ENCODE results near the gene PHF19.

DNA sequence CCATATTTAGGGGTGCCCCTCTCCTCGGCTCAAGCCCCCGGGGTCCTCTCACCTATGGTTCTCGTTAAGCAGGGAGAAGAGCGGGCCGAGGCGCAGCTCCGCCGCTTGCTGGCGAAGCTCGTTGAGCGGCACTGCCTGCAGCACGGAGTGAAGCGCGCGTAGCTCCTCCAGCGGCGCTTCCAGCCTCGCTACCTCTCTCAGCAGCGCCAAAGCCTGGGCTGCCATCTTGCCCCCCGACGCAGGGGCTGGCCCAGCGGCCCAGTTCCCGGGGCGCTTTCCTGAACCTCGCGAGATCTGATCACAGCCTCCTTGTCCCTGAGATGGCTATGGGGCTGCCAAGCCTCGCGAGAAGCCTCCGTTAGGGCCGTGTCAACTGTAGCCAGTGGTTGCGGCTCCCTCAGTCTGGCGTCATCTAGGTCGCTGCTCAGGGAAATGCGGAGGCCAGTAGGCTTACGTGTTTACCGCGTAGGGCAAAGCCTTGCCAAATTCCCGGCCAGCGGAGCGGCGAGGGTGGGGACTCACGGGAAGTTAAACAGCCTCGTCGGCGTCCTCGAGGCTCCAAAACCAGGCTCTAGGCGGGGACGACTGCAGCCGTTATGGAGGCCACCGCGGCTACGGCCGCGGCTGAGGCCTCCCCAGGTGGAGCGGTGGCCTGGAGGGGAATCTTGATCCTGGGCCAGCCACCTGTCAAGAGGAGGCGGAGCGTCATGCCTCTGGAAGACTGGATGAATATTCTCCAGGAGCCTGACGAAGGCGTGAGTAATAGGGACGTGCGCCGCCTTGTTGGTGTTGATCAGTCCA, 34.1 kb downstream of the PHF19 start, which contains the start of gene PSMD5:
- TF ChIP-seq, protein P1, sequence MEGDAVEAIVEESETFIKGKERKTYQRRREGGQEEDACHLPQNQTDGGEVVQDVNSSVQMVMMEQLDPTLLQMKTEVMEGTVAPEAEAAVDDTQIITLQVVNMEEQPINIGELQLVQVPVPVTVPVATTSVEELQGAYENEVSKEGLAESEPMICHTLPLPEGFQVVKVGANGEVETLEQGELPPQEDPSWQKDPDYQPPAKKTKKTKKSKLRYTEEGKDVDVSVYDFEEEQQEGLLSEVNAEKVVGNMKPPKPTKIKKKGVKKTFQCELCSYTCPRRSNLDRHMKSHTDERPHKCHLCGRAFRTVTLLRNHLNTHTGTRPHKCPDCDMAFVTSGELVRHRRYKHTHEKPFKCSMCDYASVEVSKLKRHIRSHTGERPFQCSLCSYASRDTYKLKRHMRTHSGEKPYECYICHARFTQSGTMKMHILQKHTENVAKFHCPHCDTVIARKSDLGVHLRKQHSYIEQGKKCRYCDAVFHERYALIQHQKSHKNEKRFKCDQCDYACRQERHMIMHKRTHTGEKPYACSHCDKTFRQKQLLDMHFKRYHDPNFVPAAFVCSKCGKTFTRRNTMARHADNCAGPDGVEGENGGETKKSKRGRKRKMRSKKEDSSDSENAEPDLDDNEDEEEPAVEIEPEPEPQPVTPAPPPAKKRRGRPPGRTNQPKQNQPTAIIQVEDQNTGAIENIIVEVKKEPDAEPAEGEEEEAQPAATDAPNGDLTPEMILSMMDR (IDR thresholded peaks at IDR 0.05 in 4 of 5, conservative IDR thresholded peaks at IDR 0.05 in 1 of 5) = no peak
- peak; percentile 69 to 80 for TF ChIP-seq POLR2A (IDR thresholded peaks at IDR 0.05)
